DMS53 (cell line): ENCODE measurements around the gene MPG.

Source experiments
- DNase-seq: peaks from one replicate; lab custom pipeline; 2025; lab: John Stamatoyannopoulos, UW

The MPG gene

GRCh38 chr16:50769-51591, 27.0 kb upstream of the MPG start:
- no peak for DNase-seq

DNA sequence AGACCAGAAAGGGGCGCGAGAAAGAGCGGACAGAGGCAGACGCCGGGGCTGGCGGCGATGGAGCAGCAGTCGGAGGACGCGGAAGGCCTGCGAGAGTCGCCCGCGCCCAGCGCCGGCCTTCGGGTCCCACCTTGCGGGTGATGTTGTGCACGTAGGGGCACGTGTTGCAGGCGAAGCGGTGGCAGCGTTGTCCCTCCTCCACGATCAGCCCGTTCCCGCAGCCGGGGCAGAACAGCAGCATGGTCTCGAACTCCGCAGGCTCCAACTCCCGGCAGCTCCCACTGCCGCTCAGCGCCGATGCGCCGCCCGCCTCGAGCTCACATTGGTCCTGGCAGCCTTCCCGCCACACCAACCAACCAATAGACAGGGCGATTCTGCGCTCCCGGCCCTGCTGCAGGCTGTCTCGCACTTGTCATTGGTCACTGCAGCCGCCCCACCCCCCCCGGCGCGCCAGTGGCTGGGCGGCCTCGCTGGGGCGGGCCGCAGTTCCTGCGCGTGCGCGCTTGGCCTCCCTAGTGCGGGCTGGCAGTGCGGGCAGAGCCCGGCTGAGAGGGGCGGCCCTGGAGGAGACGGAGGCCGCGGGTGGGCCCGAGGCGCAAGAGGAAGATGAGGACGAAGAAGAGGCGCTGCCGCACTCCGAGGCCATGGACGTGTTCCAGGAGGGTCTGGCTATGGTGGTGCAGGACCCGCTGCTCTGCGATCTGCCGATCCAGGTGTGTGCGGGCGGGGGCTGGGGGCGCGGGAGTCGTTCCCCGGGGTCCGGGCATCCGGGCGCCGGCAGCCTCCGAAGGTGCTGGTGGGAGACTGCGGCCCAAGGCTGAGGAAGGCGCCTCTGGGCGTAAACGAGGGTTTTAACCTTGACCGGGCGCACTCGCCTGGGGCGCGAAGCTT, 24.4 kb upstream of the MPG start, which contains the start of the genes POLR3K and SNRNP25:
Gene POLR3K, minus strand, starts transcription at position 263 of the 891 bp plus-strand sequence. Its CDS starts 22 bp downstream, at position 241.
Gene SNRNP25, plus strand, starts transcription at position 483 of the 891 bp plus-strand sequence. Its CDS starts 189 bp downstream, at position 672.
- peak; percentile 97 for DNase-seq

GRCh38 chr16:54237-54581, 23.8 kb upstream of the MPG start:
- DNase-seq, result no peak

DNA sequence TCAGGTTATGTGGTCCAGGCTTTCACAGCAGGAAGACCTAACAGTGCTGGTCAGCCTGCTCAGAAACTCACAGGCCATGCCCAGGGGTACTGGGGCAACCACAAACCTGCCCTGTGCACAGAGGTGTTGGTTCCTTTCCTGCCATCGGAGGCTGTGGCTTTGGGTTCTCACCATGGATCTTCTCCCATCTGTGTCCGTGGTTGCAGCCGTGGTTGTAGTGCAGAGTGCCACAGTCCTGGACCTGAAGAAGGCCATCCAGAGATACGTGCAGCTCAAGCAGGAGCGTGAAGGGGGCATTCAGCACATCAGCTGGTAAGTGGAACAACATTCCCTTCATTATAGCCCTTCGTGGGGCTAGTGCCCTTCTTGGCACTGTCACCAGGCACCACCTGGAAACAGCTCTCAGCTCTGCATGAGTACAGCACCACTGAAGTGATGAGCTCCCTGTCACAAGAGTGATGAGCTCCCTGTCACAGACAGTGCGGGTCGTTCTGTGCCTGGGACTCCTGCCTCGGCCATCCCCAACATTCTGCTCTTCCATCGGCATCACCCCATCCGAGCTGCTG, 22.4 kb upstream of the MPG start:
- DNase-seq, result no peak

DNA sequence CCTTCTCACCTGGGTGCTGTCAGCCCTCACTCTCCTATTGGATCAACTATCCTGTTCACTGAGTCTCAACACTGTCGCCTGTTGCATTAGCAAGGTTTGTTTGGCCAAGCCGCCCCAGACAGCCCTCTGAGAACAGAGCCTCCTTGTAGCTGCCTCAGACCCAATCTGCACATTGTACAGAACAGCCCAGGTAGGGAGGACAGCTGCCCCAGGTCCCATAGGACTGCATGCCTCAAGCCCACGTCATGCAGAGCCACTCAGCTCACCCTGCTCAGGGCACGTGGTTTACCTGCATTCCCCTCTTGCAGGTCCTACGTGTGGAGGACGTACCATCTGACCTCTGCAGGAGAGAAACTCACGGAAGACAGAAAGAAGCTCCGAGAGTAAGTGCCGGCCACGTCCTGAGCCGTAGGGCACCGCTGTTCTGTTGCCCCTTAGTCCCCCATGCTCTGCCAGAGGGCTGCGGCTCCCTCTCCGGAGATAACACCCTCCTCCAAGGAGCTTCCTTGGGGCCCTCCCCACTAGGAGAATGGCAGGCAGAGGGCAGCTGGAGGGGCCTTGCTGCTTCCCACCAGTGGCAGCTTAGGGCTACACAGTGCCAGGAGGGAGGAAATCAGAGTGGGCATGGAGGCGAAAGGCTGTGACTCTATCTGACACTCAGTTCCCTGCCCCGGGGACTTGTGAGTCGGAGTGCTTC, 21.6 kb upstream of the MPG start:
- no peak for DNase-seq

- DNase-seq, result no peak
These were observed 20.3 kb upstream of the MPG start for GRCh38 chr16:57711-58110.

GRCh38 chr16:58491-59439, 19.3 kb upstream of the MPG start:
- DNase-seq, result no peak

DNA sequence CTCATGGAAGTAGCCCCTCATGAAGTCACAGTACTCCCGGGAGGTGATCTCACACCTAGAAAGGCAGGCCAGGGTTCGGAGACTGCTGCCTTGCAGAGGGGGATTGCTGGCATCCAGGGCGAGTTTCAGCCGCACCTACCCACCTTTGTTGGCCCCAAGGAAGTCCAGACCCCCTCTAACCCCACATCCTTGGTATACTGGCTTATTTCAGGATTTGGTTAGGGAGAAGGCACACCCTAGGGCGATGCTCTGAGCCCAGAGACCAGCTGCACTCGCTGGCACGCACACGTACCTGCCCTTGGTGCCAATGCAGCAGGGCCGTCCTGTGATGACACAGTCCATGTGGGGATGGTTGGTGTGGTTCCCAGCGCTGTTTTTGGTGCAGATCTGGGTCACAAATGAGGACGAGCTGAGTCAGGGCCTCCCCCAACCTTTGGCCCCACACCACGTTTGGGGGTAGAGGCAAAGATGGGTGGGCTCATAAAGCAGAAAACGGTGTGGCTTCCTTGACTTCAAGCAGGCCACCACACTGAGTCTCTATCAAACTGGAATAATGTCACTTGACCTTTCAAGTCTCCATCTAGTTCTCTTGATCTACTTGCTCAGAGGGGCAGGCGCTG, 18.5 kb upstream of the MPG start:
- DNase-seq, result no peak

GRCh38 chr16:60166-60565, 17.9 kb upstream of the MPG start:
- DNase-seq, result no peak

- no peak for DNase-seq
These were observed 16.8 kb upstream of the MPG start for GRCh38 chr16:60929-61878.

DNA sequence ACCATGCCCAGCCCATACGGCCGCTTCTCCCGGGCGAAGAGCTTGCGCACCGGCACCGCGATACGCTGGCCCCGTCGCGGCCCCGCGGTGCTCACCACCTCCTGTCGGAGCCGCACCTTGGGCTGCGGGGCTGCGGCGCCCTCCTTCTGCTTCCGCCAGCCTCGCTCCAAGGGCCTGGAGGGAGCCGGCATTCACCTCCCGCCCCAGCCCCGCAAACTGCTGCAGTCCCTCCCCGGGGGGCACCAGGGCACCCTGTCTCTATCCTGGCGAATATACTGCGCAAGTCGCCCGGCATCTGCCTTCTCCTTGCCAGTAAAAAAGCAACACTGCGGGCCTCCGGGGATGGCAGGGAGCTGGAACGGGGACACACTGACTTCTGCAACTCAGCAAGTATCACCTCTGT, 16.1 kb upstream of the MPG start:
- no peak for DNase-seq

GRCh38 chr16:62283-62967, 15.6 kb upstream of the MPG start:
- no peak for DNase-seq

- no peak for DNase-seq
These were observed 15.0 kb upstream of the MPG start for GRCh38 chr16:62968-63391.

DNA sequence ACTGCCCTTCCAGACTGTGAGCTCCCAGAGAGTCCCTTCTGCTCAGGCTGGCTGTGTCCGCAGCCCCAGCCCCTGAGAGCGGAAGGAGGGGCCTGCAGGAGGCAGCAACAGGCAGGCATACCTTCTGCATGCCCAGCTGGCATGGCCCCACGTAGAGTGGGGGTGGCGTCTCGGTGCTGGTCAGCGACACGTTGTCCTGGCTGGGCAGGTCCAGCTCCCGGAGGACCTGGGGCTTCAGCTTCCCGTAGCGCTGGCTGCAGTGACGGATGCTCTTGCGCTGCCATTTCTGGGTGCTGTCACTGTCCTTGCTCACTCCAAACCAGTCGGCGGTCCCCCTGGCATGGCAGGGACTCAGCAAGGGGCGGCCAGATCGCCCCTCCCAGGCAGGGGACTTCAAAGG, 14.6 kb upstream of the MPG start:
- DNase-seq, result no peak

- DNase-seq, result peak; percentile 69
These were observed 13.8 kb upstream of the MPG start for GRCh38 chr16:63998-64913.

- no peak for DNase-seq
These were observed 13.1 kb upstream of the MPG start for GRCh38 chr16:64914-65255.

DNA sequence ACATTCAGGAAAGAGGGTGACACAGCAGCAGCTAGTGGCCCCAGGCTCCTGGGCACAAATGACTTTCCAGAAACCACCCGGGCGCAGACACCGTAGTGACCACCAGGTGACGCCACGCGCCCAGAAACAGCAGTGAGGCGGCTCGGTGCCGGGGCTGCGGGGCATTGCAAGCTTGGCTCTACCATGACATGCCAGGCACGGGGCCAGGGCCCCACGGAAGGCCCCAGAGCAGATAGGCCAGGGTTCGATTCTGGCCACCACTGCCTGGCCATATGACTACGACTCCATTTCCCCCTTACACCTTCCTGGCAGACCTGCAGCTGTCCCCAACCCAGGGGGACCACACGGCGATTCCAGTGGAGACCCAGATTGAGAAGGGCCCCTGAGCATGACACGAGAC, 12.3 kb upstream of the MPG start:
- peak; percentile 86 for DNase-seq
